A549 (cell line): ENCODE measurements around the gene OR52E8. TPM values are rescaled to one million over a fixed set of nuclear protein-coding genes. Genes with fewer than 3 reads are reported as not detected.

ENCODE experiments used
- ATAC-seq, 2 experiments: fragments of 200-7000 bp in 1 of 2; fragments of >200 bp in 1 of 2; cut with Nextera tagmentation in 1 of 2; cut with Tn5 transposase in 1 of 2; 3 replicates each; pipeline versions ENCODE4 v1.8.0 to v1.9.1; 2018 to 2020; ENCODE audit warnings: mild to moderate bottlenecking in 1 of 2, moderate library complexity in 1 of 2
- CTCF ChIA-PET: fragments of 300-600 bp; sonication (Branson Sonifier 250); formaldehyde crosslinking; extraction: SDS; loops from one replicate; lab custom pipeline; 2021; ENCODE audit warnings: antibody characterized with exemption, inconsistent platforms; lab: Yijun Ruan, JAX
- POLR2A ChIA-PET: fragments of 350-600 bp; formaldehyde crosslinking; extraction: SDS; loops from one replicate; lab custom pipeline; 2021; ENCODE audit warnings: antibody characterized with exemption, inconsistent platforms; lab: Yijun Ruan, JAX
- DNase-seq, 2 experiments: peaks; one replicate each; pipeline versions ENCODE4 v3.0.0 to v3.0.0-alpha.2; 2011 to 2016; ENCODE audit warnings: low read depth in 1 of 2, low spot score in 1 of 2
- FAIRE-seq: peaks from 2 replicates; lab custom pipeline; 2011; peaks lifted over from hg19 to GRCh38; lab: Jason Lieb, UNC
- H3K27ac ChIP-seq, 2 experiments: fragments of >200 bp; sonication (Bioruptor Twin); formaldehyde crosslinking; 3 replicates each; pipeline ENCODE4 v1.5.1; 2016 to 2017
- H3K4me1 ChIP-seq: fragments of >200 bp; sonication (Bioruptor Twin); formaldehyde crosslinking; 3 replicates; pipeline ENCODE4 v1.6.1; 2016
- H3K4me2 ChIP-seq: fragments of >200 bp; sonication (Bioruptor Twin); formaldehyde crosslinking; 3 replicates; pipeline ENCODE4 v1.6.1; 2016
- H3K4me3 ChIP-seq: fragments of >200 bp; sonication (Bioruptor Twin); formaldehyde crosslinking; 3 replicates; pipeline ENCODE4 v1.5.1; 2016
- H3K9me3 ChIP-seq: fragments of >200 bp; sonication (Bioruptor Twin); formaldehyde crosslinking; 3 replicates; pipeline ENCODE4 v1.6.1; 2016
- ATOH8 ChIP-seq: fragments of 250-450 bp; sonication (Bioruptor Pico); IDR thresholded peaks from 2 replicates; pipeline ENCODE4 v1.5.0; 2020; ENCODE audit warnings: low read depth, mild to moderate bottlenecking, moderate library complexity
- BCL3 ChIP-seq: fragments of >200 bp; sonication (Bioruptor Twin); formaldehyde crosslinking; IDR thresholded peaks from 3 replicates; pipeline ENCODE4 v1.6.1; 2016
- BHLHE40 ChIP-seq: IDR thresholded peaks from 2 replicates; pipeline ENCODE4 v1.6.1; 2012; ENCODE audit warnings: low read depth, low read length, inconsistent platforms
- CHD2 ChIP-seq: fragments of 150-350 bp; IDR thresholded peaks from 2 replicates; pipeline ENCODE4 v1.6.1; 2014; ENCODE audit warnings: low read length; ENCODE audit not compliant: partially characterized antibody
- CHD4 ChIP-seq: fragments of 200-600 bp; sonication (generic); IDR thresholded peaks from 2 replicates; pipeline ENCODE4 v1.6.1; 2016; ENCODE audit warnings: antibody characterized with exemption, mild to moderate bottlenecking, borderline replicate concordance
- EHF ChIP-seq: fragments of 250-450 bp; sonication (Bioruptor Pico); IDR thresholded peaks from 2 replicates; pipeline ENCODE4 v1.5.0; 2020; ENCODE audit warnings: mild to moderate bottlenecking
- EP300 ChIP-seq, 2 experiments: fragments of >200 bp; sonication (Bioruptor Twin); formaldehyde crosslinking; IDR thresholded peaks; 2 replicates in 1 of 2; 3 replicates in 1 of 2; pipeline ENCODE4 v1.6.1; 2016 to 2017
- ESRRA ChIP-seq: fragments of 150-350 bp; IDR thresholded peaks from 2 replicates; pipeline ENCODE4 v1.6.1; 2014; ENCODE audit warnings: mild to moderate bottlenecking, low read length, borderline replicate concordance
- FOSB ChIP-seq: fragments of 250-450 bp; sonication (Bioruptor Pico); IDR thresholded peaks from 2 replicates; pipeline ENCODE4 v1.5.0; 2020; ENCODE audit warnings: mild to moderate bottlenecking, moderate library complexity
- HEYL ChIP-seq: fragments of 250-450 bp; sonication (Bioruptor Pico); IDR thresholded peaks from 2 replicates; pipeline ENCODE4 v1.8.0; 2021; ENCODE audit warnings: mild to moderate bottlenecking, moderate library complexity
- HOXB5 ChIP-seq: fragments of 250-450 bp; sonication (Bioruptor Pico); IDR thresholded peaks from 2 replicates; pipeline ENCODE4 v1.5.0; 2020; ENCODE audit warnings: mild to moderate bottlenecking, moderate library complexity
- JUN ChIP-seq, 2 experiments: fragments of >200 bp; sonication (Bioruptor Twin); formaldehyde crosslinking; IDR thresholded peaks; 2 replicates in 1 of 2; 3 replicates in 1 of 2; pipeline ENCODE4 v1.6.1; 2016 to 2017
- JUNB ChIP-seq: fragments of >200 bp; sonication (Bioruptor Twin); formaldehyde crosslinking; IDR thresholded peaks from 2 replicates; pipeline ENCODE4 v1.6.1; 2016
- KDM1A ChIP-seq: fragments of 200-600 bp; sonication (generic); IDR thresholded peaks from 2 replicates; pipeline ENCODE4 v1.6.1; 2016; ENCODE audit warnings: low read depth, mild to moderate bottlenecking
- KDM5A ChIP-seq: fragments of 200-600 bp; sonication (generic); IDR thresholded peaks from 2 replicates; pipeline ENCODE4 v1.6.1; 2016; ENCODE audit warnings: antibody characterized with exemption, mild to moderate bottlenecking
- MAFK ChIP-seq: fragments of 450-650 bp; IDR thresholded peaks from 2 replicates; pipeline ENCODE4 v1.6.1; 2014; ENCODE audit not compliant: partially characterized antibody
- MAZ ChIP-seq: fragments of 150-350 bp; IDR thresholded peaks from 2 replicates; pipeline ENCODE4 v1.6.1; 2014; ENCODE audit warnings: antibody characterized with exemption, low read depth, low read length, borderline replicate concordance
- MYC ChIP-seq: IDR thresholded peaks from 2 replicates; pipeline ENCODE4 v1.6.1; 2012; ENCODE audit warnings: mild to moderate bottlenecking, inconsistent platforms, low read length, improper control_type of control experiment, borderline replicate concordance
- NFE2L2 ChIP-seq: fragments of 150-350 bp; conservative IDR thresholded peaks from 2 replicates; pipeline ENCODE4 v1.6.1; 2014; ENCODE audit warnings: low read length
- NPAS2 ChIP-seq: fragments of 250-450 bp; sonication (Bioruptor Pico); IDR thresholded peaks from 2 replicates; pipeline ENCODE4 v1.8.0; 2022; ENCODE audit warnings: mild to moderate bottlenecking, moderate library complexity, borderline replicate concordance
- NR3C1 ChIP-seq: fragments of >200 bp; sonication (Bioruptor Twin); formaldehyde crosslinking; IDR thresholded peaks from 3 replicates; pipeline ENCODE4 v1.6.1; 2017
- PBX3 ChIP-seq: IDR thresholded peaks from 2 replicates; pipeline ENCODE4 v1.6.1; 2012
- PHF8 ChIP-seq: fragments of 200-600 bp; sonication (generic); IDR thresholded peaks from 2 replicates; pipeline ENCODE4 v1.6.1; 2016; ENCODE audit warnings: low read depth, mild to moderate bottlenecking, antibody characterized with exemption, moderate library complexity, borderline replicate concordance
- POLR2A ChIP-seq: IDR thresholded peaks from 2 replicates; pipeline ENCODE4 v1.6.1; 2012; ENCODE audit warnings: mild to moderate bottlenecking, low read length
- RARB ChIP-seq: fragments of 250-450 bp; sonication (Bioruptor Pico); IDR thresholded peaks from 2 replicates; pipeline ENCODE4 v1.8.0; 2021; ENCODE audit warnings: mild to moderate bottlenecking, moderate library complexity
- RFX5 ChIP-seq: fragments of 450-650 bp; IDR thresholded peaks from 2 replicates; pipeline ENCODE4 v1.7.1; 2014; ENCODE audit warnings: antibody characterized with exemption, mild to moderate bottlenecking, moderate library complexity
- SMC3 ChIP-seq: fragments of >200 bp; sonication (Bioruptor Twin); formaldehyde crosslinking; IDR thresholded peaks from 3 replicates; pipeline ENCODE4 v1.6.1; 2018; ENCODE audit warnings: inconsistent platforms
- ZSCAN20 ChIP-seq: fragments of 250-450 bp; sonication (Bioruptor Pico); IDR thresholded peaks from 2 replicates; pipeline ENCODE4 v1.8.0; 2022; ENCODE audit warnings: mild to moderate bottlenecking, moderate library complexity
- WGBS: methylation state at CpG from one replicate; pipeline ENCODE4 v1.1.6; 2017; ENCODE audit errors: missing lambda C conversion rate; 5-methylcytosine and 5-hydroxymethylcytosine counted together
- polyA plus RNA-seq, 4 experiments: library from polyadenylated mRNA; depleted of rRNA in 3 of 4; stranded (reverse); fragments of >200 nt; fragmentation: RNase III in 1 of 4; extraction: RNeasy Plus Mini Kit Qiagen cat#74134 plus additional on column Dnase treatment in 1 of 4; gene quantifications; 2 replicates in 3 of 4; 3 replicates in 1 of 4; pipeline ENCODE4 v1.2.3, GENCODE V29; 2011 to 2017
- TF ChIP-seq, protein P1 (sequence below): IDR thresholded peaks from 2 replicates; pipeline ENCODE4 v1.6.1; 2012
- TF ChIP-seq, protein P2 (sequence below): fragments of 250-450 bp; sonication (Bioruptor Pico); IDR thresholded peaks from 2 replicates; pipeline ENCODE4 v1.5.0; 2021; ENCODE audit warnings: mild to moderate bottlenecking, moderate library complexity, borderline replicate concordance

OR52E8 gene
- polyA plus RNA-seq, 2 of the 4 experiments (the other 2 are of a cell fraction), result not detected

DNA sequence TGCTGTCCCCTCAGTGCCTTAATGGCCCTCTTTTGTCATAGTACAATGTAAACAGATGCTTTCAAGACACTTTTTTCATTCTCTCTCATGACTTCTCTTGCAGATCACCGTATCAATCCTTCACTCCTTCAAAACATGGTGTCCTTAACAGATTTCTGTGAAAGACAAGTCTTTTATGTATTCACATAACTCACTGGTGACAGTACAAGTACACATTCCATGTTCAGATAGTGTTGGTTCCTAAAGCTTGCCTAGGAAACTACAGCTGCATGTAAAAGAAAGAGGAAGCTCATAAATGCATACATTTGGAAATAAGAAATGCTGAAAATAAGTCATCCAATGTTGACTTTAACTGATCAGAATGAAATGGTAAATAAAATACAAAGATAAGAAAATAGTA lies 10.8 kb downstream of the OR52E8 start:
- no peak for DNase-seq
- H3K27ac ChIP-seq, result no peak overlapping the region
- ChIA-PET CTCF (no interaction called here), POLR2A (no interaction called here)
- no peak for FAIRE-seq
- no peaks in the 10 kb centered on the region for H3K4me1 ChIP-seq
- ATAC-seq, result no peak
- H3K4me2 ChIP-seq, result no peak overlapping the region
- H3K4me3 ChIP-seq, result no peak overlapping the region
- TF ChIP-seq MAZ (no peak), ATOH8 (CRISPR knock-in tag) (no peak), JUNB (no peak), CHD4 (no peak), MAFK (no peak), NPAS2 (no peak)
- TF ChIP-seq, protein P1, sequence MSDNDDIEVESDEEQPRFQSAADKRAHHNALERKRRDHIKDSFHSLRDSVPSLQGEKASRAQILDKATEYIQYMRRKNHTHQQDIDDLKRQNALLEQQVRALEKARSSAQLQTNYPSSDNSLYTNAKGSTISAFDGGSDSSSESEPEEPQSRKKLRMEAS, result no peak
- 3% methylated on average over 1 of the region's 1 CpG for WGBS
- no peaks in the 10 kb centered on the region for H3K9me3 ChIP-seq

DNA sequence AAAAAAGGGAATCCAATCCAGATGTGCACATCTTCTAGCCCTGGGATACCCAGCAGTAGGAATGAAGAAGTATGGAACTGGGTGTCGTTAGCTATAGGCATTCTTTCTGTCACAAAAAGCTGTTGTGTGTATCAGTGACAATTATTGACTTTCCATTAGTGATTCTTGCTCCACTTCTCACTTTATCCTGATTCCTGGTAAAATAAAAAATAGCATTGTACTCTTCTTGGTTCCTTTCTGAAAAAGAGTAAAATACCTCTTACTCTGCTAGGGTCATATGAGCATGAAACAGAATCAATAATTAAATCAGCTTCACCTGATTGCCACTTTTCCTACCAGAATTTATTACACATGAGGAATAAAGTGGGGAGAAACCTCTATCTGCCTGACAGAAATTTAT lies 15.7 kb downstream of the OR52E8 start, which contains the start of gene OR52E6:
Gene OR52E6 (minus strand): TSS at position 101 of the 400 bp plus-strand sequence. CDS start 0 bp downstream, at position 101.
- CTCF ChIA-PET, result no interaction called here
- H3K27ac ChIP-seq, result no peak within 1 kb of the TSS
- 3% methylated on average over 1 of the region's 1 CpG for WGBS
- no peak within 1 kb of the TSS for H3K4me3 ChIP-seq
- POLR2A ChIA-PET, result no interaction called here
- no peaks in the 10 kb centered on the region for H3K4me1 ChIP-seq
- ATAC-seq (no peak), DNase-seq (no peak), FAIRE-seq (no peak)
- H3K9me3 ChIP-seq, result no peaks in the 10 kb centered on the region
- H3K4me2 ChIP-seq, result no peak within 1 kb of the TSS
- TF ChIP-seq ZSCAN20 (CRISPR knock-in tag) (no peak), EHF (no peak), JUN (IDR thresholded peaks at IDR 0.05) (no peak), KDM1A (no peak), HOXB5 (CRISPR knock-in tag) (no peak), BHLHE40 (no peak), PHF8 (no peak)

- no peak overlapping the region for H3K4me2 ChIP-seq
- H3K4me3 ChIP-seq, result no peak overlapping the region
- H3K27ac ChIP-seq, result no peak overlapping the region
- H3K9me3 ChIP-seq, result no peaks in the 10 kb centered on the region
- ChIA-PET CTCF (no interaction called here), POLR2A (no interaction called here)
- WGBS, result 1% methylated on average over 2 of the region's 2 CpGs
- no peak for ATAC-seq
- no peak for DNase-seq
- TF ChIP-seq CHD2 (no peak), EHF (no peak), ESRRA (no peak), EP300 (IDR thresholded peaks at IDR 0.05) (no peak), FOSB (no peak), KDM5A (no peak), HEYL (no peak), NR3C1 (no peak), NFE2L2 (no peak), RFX5 (no peak), RARB (CRISPR knock-in tag) (no peak), POLR2A (no peak), MYC (no peak), BCL3 (no peak), SMC3 (no peak), MAZ (no peak), PBX3 (no peak)
- TF ChIP-seq, protein P2, sequence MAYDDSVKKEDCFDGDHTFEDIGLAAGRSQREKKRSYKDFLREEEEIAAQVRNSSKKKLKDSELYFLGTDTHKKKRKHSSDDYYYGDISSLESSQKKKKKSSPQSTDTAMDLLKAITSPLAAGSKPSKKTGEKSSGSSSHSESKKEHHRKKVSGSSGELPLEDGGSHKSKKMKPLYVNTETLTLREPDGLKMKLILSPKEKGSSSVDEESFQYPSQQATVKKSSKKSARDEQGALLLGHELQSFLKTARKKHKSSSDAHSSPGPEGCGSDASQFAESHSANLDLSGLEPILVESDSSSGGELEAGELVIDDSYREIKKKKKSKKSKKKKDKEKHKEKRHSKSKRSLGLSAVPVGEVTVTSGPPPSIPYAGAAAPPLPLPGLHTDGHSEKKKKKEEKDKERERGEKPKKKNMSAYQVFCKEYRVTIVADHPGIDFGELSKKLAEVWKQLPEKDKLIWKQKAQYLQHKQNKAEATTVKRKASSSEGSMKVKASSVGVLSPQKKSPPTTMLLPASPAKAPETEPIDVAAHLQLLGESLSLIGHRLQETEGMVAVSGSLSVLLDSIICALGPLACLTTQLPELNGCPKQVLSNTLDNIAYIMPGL (CRISPR knock-in tag), result no peak
- H3K4me1 ChIP-seq, result no peaks in the 10 kb centered on the region
- FAIRE-seq, result no peak
Observed at GRCh38 chr11:5837695-5838094, 19.8 kb downstream of the OR52E8 start.
